Keratinocyte (primary cell): ENCODE results near the gene INTS1.

Experiments
- CTCF ChIP-seq, 3 experiments: IDR thresholded peaks in 1 of 3; conservative IDR thresholded peaks in 1 of 3; optimal IDR thresholded peaks in 1 of 3; 2 replicates in 2 of 3; 3 replicates in 1 of 3; pipeline versions ENCODE3 to v1.5.1; 2011; ENCODE audit warnings: low read length in 3 of 3, mild to moderate bottlenecking in 3 of 3, moderate library complexity in 2 of 3, control low read depth in 1 of 3, inconsistent platforms in 1 of 3; ENCODE audit not compliant: insufficient read depth in 2 of 3; ENCODE audit errors: extremely low read depth in 1 of 3
- EZH2 ChIP-seq: IDR thresholded peaks from one replicate; pipeline ENCODE4 v1.6.1; 2012; ENCODE audit warnings: inconsistent platforms, mild to moderate bottlenecking, low read length, moderate library complexity

- TF ChIP-seq CTCF (optimal IDR thresholded peaks at IDR 0.05 in 1 of 3, IDR thresholded peaks at IDR 0.05 in 1 of 3, conservative IDR thresholded peaks at IDR 0.05 in 1 of 3; ENCODE audit: extremely low read depth in 1 of 3, insufficient read depth in 2 of 3, low read length in 3 of 3) (no peak), EZH2 (no peak)
Measured at GRCh38 chr7:1496531-1497292, 7.5 kb downstream of the INTS1 start.
